Measurements from ENCODE around the gene CENPU.
A peak's percentile ranks its signal among the peaks of the same experiment; 100 is the strongest.
"Not testable (repeated sequence)": the region's sequence is repeated elsewhere in the genome, so short reads cannot be mapped to it uniquely, and the experiment has no call there.

The CENPU gene

GRCh38 chr4:184752496-184753275 lies 18.8 kb upstream of the CENPU start:
- DNase-seq (ENCODE audit: low read depth in 2 of 3, low spot score in 2 of 3) = no peak

GRCh38 chr4:184751585-184751956 lies 17.7 kb upstream of the CENPU start:
- no peak for DNase-seq (ENCODE audit: low read depth in 2 of 3, low spot score in 2 of 3)

- DNase-seq (ENCODE audit: low read depth in 2 of 3, low spot score in 2 of 3) = no peak
These were observed 17.2 kb upstream of the CENPU start for GRCh38 chr4:184750926-184751584.

- no peak for DNase-seq (ENCODE audit: low read depth in 2 of 3, low spot score in 2 of 3)
These were observed 14.4 kb upstream of the CENPU start for GRCh38 chr4:184748251-184748652.

GRCh38 chr4:184747034-184747830 lies 13.3 kb upstream of the CENPU start:
- DNase-seq (ENCODE audit: low read depth in 2 of 3, low spot score in 2 of 3) = no peak

GRCh38 chr4:184745831-184746795 lies 12.2 kb upstream of the CENPU start:
- DNase-seq (ENCODE audit: low read depth in 2 of 3, low spot score in 2 of 3) = peak in 1 of 3 experiments; percentile 22

GRCh38 chr4:184744236-184744635 lies 10.3 kb upstream of the CENPU start:
- no peak for DNase-seq (ENCODE audit: low read depth in 2 of 3, low spot score in 2 of 3)

GRCh38 chr4:184743650-184744049 lies 9.8 kb upstream of the CENPU start:
- DNase-seq (ENCODE audit: low read depth in 2 of 3, low spot score in 2 of 3) = no peak

GRCh38 chr4:184741651-184742050 lies 7.8 kb upstream of the CENPU start:
- not testable (repeated sequence) for DNase-seq (ENCODE audit: low read depth in 2 of 3, low spot score in 2 of 3)

GRCh38 chr4:184740980-184741391 lies 7.1 kb upstream of the CENPU start:
- no peak for DNase-seq (ENCODE audit: low read depth in 2 of 3, low spot score in 2 of 3)

GRCh38 chr4:184739575-184739974 lies 5.7 kb upstream of the CENPU start:
- not testable (repeated sequence) for DNase-seq (ENCODE audit: low read depth in 2 of 3, low spot score in 2 of 3)

GRCh38 chr4:184734758-184735157 lies 862 bp upstream of the CENPU start:
- no peak for DNase-seq (ENCODE audit: low read depth in 2 of 3, low spot score in 2 of 3)

GRCh38 chr4:184732126-184732525 lies 1.8 kb downstream of the CENPU start:
- no peak for DNase-seq (ENCODE audit: low read depth in 2 of 3, low spot score in 2 of 3)

GRCh38 chr4:184731056-184731455 lies 2.8 kb downstream of the CENPU start:
- DNase-seq (ENCODE audit: low read depth in 2 of 3, low spot score in 2 of 3) = no peak

- DNase-seq (ENCODE audit: low read depth in 2 of 3, low spot score in 2 of 3) = no peak
These were observed 4.0 kb downstream of the CENPU start for GRCh38 chr4:184729946-184730345.

- no peak for DNase-seq (ENCODE audit: low read depth in 2 of 3, low spot score in 2 of 3)
These were observed 5.0 kb downstream of the CENPU start for GRCh38 chr4:184728858-184729257.

GRCh38 chr4:184727430-184727829 lies 6.5 kb downstream of the CENPU start:
- DNase-seq (ENCODE audit: low read depth in 2 of 3, low spot score in 2 of 3) = no peak

GRCh38 chr4:184722798-184723197 lies 11.1 kb downstream of the CENPU start:
- DNase-seq (ENCODE audit: low read depth in 2 of 3, low spot score in 2 of 3) = no peak

GRCh38 chr4:184721254-184721653 lies 12.6 kb downstream of the CENPU start:
- DNase-seq (ENCODE audit: low read depth in 2 of 3, low spot score in 2 of 3) = no peak

GRCh38 chr4:184719407-184719806 lies 14.5 kb downstream of the CENPU start:
- no peak for DNase-seq (ENCODE audit: low read depth in 2 of 3, low spot score in 2 of 3)

- no peak for DNase-seq (ENCODE audit: low read depth in 2 of 3, low spot score in 2 of 3)
These were observed 18.4 kb downstream of the CENPU start for GRCh38 chr4:184715526-184715925.

All from activated CD8-positive, alpha-beta memory T cell treated with anti-CD3 and anti-CD28 coated beads for 48 hours (primary cell).